ENCODE results near the gene RGS5.

GRCh38 chr1:163106364-163106987, 96.2 kb downstream of the RGS5 start:
- TF ChIP-seq EZH2 (IDR thresholded peaks at IDR 0.05; ENCODE audit: low read depth): no peak
- TF ChIP-seq CTCF (conservative IDR thresholded peaks at IDR 0.05): no peak

All from PC-9 (cell line).